OCI-LY7 (cell line): ENCODE measurements around the gene EEF1AKMT3.

ENCODE experiments used
- EZH2phosphoT487 ChIP-seq: fragments of 200-600 bp; sonication (generic); IDR thresholded peaks from 2 replicates; pipeline ENCODE4 v1.6.1; 2018; ENCODE audit warnings: low read depth, borderline replicate concordance, mild to moderate bottlenecking, mixed run types, antibody characterized with exemption, low read length, moderate library complexity, mixed read lengths
- TF ChIP-seq, protein P1 (sequence below): fragments of 200-600 bp; sonication (generic); conservative IDR thresholded peaks from 2 replicates; pipeline ENCODE4 v1.5.1; 2014; ENCODE audit warnings: mild to moderate bottlenecking, antibody characterized with exemption, low read length, moderate library complexity, mixed read lengths

DNA sequence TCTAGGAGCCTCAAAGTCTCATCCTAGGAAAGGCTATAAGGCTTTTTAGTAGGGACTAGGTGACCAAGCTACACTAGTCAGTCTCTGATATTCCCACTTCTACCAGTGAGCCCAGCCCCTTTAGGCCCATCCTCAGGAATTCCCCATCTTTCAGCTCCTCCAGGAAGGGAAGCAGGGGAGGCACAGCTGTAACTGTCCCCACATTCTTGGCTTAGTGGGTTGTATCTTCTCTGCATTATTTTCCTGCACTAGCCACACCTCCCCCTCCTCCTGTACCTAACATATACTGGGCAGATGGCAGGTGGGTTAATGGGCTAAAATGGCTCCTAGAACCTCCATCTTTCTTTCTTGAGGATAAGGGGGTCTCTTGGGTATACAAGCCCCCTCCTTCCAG lies 5.1 kb upstream of the EEF1AKMT3 start:
- TF ChIP-seq, protein P1, sequence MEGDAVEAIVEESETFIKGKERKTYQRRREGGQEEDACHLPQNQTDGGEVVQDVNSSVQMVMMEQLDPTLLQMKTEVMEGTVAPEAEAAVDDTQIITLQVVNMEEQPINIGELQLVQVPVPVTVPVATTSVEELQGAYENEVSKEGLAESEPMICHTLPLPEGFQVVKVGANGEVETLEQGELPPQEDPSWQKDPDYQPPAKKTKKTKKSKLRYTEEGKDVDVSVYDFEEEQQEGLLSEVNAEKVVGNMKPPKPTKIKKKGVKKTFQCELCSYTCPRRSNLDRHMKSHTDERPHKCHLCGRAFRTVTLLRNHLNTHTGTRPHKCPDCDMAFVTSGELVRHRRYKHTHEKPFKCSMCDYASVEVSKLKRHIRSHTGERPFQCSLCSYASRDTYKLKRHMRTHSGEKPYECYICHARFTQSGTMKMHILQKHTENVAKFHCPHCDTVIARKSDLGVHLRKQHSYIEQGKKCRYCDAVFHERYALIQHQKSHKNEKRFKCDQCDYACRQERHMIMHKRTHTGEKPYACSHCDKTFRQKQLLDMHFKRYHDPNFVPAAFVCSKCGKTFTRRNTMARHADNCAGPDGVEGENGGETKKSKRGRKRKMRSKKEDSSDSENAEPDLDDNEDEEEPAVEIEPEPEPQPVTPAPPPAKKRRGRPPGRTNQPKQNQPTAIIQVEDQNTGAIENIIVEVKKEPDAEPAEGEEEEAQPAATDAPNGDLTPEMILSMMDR, result no peak
- no peak for TF ChIP-seq EZH2phosphoT487
